Measurements from ENCODE around the gene PTGIS. TPM values are rescaled to one million over a fixed set of nuclear protein-coding genes. Genes with fewer than 3 reads are reported as not detected.

The PTGIS gene
- total RNA-seq, 2 donors from 2014 or later = 14.1 to 20.9 TPM

DNA sequence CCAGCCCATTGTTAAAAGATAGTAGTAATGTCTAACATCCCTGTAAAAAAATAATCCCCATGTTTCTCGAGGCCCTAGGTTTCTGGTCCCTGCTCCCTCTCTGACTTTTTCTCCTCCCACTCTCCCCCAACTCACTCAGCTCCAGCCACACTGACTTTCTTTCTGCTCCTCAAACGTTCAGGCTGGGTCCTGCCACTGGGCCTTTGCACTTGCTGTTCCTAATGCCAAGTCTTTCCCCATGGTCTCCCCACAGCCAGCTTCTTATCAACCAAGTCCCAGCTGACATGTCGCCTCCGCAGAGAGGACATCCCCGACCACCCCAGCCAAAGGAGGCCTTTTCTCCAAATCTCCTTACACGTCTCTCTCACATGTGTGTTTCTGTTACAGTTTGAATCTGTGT, 21.8 kb upstream of the PTGIS start:
- H3K4me3 Mint-ChIP-seq = no peak overlapping the region
- no peak for DNase-seq
- peaks cover 9% of the 10 kb centered on the region for H3K27me3 Mint-ChIP-seq (ENCODE audit: insufficient read depth)
- H3K27ac Mint-ChIP-seq = no peak overlapping the region
- Histone ChIP-seq H3K9me3 (ENCODE audit: control insufficient read depth, low read length) (no peaks in the 10 kb centered on the region), H3K27me3 (ENCODE audit: control insufficient read depth, insufficient read depth, low read length, poor library complexity, severe bottlenecking) (no peaks in the 10 kb centered on the region), H3K4me3 (ENCODE audit: low read length) (no peak overlapping the region), H3K9ac (ENCODE audit: extremely low read depth, low read length, poor library complexity, severe bottlenecking) (no peak overlapping the region), H3K36me3 (ENCODE audit: control insufficient read depth, insufficient read depth, low read length) (no peaks in the 10 kb centered on the region), H3K4me1 (ENCODE audit: control insufficient read depth, insufficient read depth, low read length) (no peaks in the 10 kb centered on the region), H3K27ac (ENCODE audit: low read depth, low read length) (no peak overlapping the region)
- TF ChIP-seq, protein P1, sequence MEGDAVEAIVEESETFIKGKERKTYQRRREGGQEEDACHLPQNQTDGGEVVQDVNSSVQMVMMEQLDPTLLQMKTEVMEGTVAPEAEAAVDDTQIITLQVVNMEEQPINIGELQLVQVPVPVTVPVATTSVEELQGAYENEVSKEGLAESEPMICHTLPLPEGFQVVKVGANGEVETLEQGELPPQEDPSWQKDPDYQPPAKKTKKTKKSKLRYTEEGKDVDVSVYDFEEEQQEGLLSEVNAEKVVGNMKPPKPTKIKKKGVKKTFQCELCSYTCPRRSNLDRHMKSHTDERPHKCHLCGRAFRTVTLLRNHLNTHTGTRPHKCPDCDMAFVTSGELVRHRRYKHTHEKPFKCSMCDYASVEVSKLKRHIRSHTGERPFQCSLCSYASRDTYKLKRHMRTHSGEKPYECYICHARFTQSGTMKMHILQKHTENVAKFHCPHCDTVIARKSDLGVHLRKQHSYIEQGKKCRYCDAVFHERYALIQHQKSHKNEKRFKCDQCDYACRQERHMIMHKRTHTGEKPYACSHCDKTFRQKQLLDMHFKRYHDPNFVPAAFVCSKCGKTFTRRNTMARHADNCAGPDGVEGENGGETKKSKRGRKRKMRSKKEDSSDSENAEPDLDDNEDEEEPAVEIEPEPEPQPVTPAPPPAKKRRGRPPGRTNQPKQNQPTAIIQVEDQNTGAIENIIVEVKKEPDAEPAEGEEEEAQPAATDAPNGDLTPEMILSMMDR (conservative IDR thresholded peaks at IDR 0.05) = no peak
- H3K4me1 Mint-ChIP-seq = no peaks in the 10 kb centered on the region
- no peaks in the 10 kb centered on the region for H3K36me3 Mint-ChIP-seq (ENCODE audit: low read depth)
- no peaks in the 10 kb centered on the region for H3K9me3 Mint-ChIP-seq
- 72 to 83% methylated on average over 2 to 6 of the region's 6 CpGs for WGBS, 2 experiments (ENCODE audit: insufficient coverage in 1 of 2, insufficient read length in 1 of 2)

DNA sequence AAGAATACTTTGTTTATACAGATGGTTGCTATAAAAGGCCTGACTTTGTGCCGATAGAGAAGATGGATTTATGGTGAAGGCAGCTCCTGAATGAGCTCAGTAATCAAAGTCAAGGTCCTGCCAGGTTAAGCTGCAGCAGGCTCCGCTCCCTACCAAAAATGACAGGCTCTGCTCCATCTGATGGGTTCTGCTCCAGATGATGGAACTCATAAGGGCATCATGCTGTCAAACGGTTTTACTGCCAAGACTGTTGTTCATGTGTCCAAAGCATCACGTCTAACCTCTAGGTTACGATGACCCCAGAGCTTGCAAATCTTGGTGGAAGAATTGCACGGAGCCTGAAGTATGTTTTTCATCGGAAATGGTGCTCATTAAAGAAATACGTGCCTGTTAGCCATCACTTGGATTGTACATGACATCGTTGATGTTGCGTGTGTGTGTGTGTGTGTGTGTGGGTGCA, 19.2 kb upstream of the PTGIS start:
- TF ChIP-seq, protein P1 (conservative IDR thresholded peaks at IDR 0.05) = no peak
- Mint-ChIP-seq H3K9me3 (peaks cover 4% of the 10 kb centered on the region), H3K27ac (no peak overlapping the region), H3K4me1 (no peaks in the 10 kb centered on the region), H3K36me3 (ENCODE audit: low read depth) (no peaks in the 10 kb centered on the region), H3K4me3 (no peak overlapping the region), H3K27me3 (ENCODE audit: insufficient read depth) (peaks cover 7% of the 10 kb centered on the region)
- Histone ChIP-seq H3K9ac (ENCODE audit: extremely low read depth, low read length, poor library complexity, severe bottlenecking) (no peak overlapping the region), H3K4me3 (ENCODE audit: low read length) (no peak overlapping the region), H3K36me3 (ENCODE audit: control insufficient read depth, insufficient read depth, low read length) (no peaks in the 10 kb centered on the region), H3K27me3 (ENCODE audit: control insufficient read depth, insufficient read depth, low read length, poor library complexity, severe bottlenecking) (no peaks in the 10 kb centered on the region), H3K9me3 (ENCODE audit: control insufficient read depth, low read length) (peaks cover 7% of the 10 kb centered on the region), H3K27ac (ENCODE audit: low read depth, low read length) (no peak overlapping the region), H3K4me1 (ENCODE audit: control insufficient read depth, insufficient read depth, low read length) (no peaks in the 10 kb centered on the region)
- no peak for DNase-seq
- WGBS, 2 experiments (ENCODE audit: insufficient coverage in 1 of 2, insufficient read length in 1 of 2) = 88 to 93% methylated on average over 6 to 10 of the region's 10 CpGs

DNA sequence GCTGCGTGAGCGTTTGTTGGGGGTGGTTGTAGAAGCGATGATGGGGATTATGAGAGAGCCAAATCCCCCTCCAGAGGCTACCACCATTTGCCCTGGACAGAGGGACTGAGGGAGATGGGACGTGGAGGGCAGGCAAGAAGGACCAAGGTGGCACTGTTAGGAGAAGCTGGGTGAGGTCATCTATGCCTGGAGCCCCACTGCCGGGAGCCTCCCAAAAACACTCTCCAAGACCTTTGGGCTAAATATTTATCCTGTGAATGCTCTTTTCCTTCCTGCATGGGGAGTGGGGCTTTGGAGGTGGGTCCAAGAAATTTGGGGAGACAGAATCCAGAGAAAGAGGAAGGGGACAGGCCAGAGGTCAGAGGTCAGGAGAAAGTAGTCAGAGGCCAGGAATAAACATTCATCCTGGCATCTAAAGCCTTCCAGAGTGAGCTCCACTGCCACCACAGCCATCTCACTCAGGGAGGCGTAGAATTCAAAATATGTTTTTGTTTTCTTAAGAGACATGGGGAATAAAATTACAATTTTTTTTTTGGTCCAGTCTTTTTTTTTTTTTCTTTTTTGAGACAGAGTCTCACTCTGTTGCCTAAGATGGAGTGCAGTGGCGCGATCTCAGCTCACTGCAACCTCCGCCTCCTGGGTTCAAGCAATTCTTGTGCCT, 17.8 kb upstream of the PTGIS start:
- Histone ChIP-seq H3K27me3 (ENCODE audit: control insufficient read depth, insufficient read depth, low read length, poor library complexity, severe bottlenecking) (no peaks in the 10 kb centered on the region), H3K36me3 (ENCODE audit: control insufficient read depth, insufficient read depth, low read length) (no peaks in the 10 kb centered on the region), H3K27ac (ENCODE audit: low read depth, low read length) (no peak overlapping the region), H3K9me3 (ENCODE audit: control insufficient read depth, low read length) (peaks cover 14% of the 10 kb centered on the region), H3K9ac (ENCODE audit: extremely low read depth, low read length, poor library complexity, severe bottlenecking) (no peak overlapping the region), H3K4me1 (ENCODE audit: control insufficient read depth, insufficient read depth, low read length) (no peaks in the 10 kb centered on the region), H3K4me3 (ENCODE audit: low read length) (no peak overlapping the region)
- Mint-ChIP-seq H3K27me3 (ENCODE audit: insufficient read depth) (peaks cover 6% of the 10 kb centered on the region), H3K4me1 (no peaks in the 10 kb centered on the region), H3K4me3 (no peak overlapping the region), H3K36me3 (ENCODE audit: low read depth) (no peaks in the 10 kb centered on the region), H3K9me3 (peaks cover 8% of the 10 kb centered on the region), H3K27ac (no peak overlapping the region)
- 91 to 92% methylated on average over 5 to 9 of the region's 9 CpGs for WGBS, 2 experiments (ENCODE audit: insufficient coverage in 1 of 2, insufficient read length in 1 of 2)
- TF ChIP-seq, protein P1 (conservative IDR thresholded peaks at IDR 0.05) = no peak
- DNase-seq = no peak

Data from endodermal cell (in vitro differentiated cells).